ENCODE data around the gene TLE5. TPM values are rescaled to one million over a fixed set of nuclear protein-coding genes. Genes with fewer than 3 reads are reported as not detected.

TLE5 gene
- total RNA-seq, 6 donors from 2014 or later = 324 to 781 (median 471) TPM

DNA sequence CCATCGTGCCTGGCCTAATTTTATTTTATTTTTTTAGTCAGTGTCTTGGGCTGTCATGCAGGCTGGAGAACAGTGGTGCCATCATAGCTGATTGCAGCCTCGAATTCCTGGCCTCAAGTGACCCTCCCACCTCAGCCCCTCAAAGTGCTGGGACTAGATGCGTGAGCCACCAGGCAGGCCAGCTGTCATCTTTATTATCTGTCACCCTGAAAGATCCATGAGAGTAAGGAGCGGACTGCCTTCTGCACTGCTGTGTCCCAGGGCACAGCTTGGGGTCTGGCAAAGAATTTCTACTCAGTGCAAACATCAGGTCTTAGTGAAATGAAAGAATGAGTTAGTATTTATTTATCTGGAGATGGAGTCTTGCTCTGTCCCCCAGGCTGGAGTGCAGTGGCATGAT, 9.5 kb upstream of the TLE5 start:
- 74 to 77% methylated on average over 4 of the region's 4 CpGs for WGBS, 2 donors
- Histone ChIP-seq H3K9me3 (no peaks in the 10 kb centered on the region), H3K36me3 (no peaks in the 10 kb centered on the region), H3K4me1 (peaks cover 4 to 11% (median 7%) of the 10 kb centered on the region in 4 donors), H3K4me3 (no peak overlapping the region), H3K27me3 (no peaks in the 10 kb centered on the region), H3K27ac (no peak overlapping the region)
- DNase-seq (no peak), ATAC-seq (ENCODE audit: low FRiP score in 2 of 2) (no peak)
- TF ChIP-seq EP300 (IDR thresholded peaks at IDR 0.05) (no peak), POLR2AphosphoS5 (IDR thresholded peaks at IDR 0.05) (no peak), POLR2A (IDR thresholded peaks at IDR 0.05) (no peak)
- TF ChIP-seq, protein P1, sequence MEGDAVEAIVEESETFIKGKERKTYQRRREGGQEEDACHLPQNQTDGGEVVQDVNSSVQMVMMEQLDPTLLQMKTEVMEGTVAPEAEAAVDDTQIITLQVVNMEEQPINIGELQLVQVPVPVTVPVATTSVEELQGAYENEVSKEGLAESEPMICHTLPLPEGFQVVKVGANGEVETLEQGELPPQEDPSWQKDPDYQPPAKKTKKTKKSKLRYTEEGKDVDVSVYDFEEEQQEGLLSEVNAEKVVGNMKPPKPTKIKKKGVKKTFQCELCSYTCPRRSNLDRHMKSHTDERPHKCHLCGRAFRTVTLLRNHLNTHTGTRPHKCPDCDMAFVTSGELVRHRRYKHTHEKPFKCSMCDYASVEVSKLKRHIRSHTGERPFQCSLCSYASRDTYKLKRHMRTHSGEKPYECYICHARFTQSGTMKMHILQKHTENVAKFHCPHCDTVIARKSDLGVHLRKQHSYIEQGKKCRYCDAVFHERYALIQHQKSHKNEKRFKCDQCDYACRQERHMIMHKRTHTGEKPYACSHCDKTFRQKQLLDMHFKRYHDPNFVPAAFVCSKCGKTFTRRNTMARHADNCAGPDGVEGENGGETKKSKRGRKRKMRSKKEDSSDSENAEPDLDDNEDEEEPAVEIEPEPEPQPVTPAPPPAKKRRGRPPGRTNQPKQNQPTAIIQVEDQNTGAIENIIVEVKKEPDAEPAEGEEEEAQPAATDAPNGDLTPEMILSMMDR (IDR thresholded peaks at IDR 0.05) = no peak

DNA sequence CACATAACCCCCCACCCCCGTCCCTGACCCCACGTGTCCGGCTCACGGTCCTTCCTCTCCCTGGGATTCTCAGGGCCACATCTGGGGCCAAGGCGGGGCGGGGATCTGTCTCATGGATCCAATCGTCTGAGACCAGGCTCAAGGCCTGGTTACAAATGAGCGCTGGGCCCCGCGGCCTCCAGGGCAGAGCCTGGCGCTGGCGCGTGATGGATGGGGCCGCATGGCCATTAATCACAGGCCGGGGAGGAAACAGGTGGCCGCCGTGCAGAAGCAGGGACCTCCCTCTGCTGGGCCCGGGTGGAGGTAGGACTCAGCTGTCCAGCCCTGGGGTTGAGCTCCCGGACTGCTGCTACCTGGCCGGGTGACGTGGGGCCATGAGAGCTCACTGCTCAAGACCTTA, 5.8 kb upstream of the TLE5 start:
- no peak for TF ChIP-seq POLR2A (IDR thresholded peaks at IDR 0.05)
- TF ChIP-seq, protein P1 (IDR thresholded peaks at IDR 0.05) = no peak
- no peak for TF ChIP-seq POLR2AphosphoS5 (IDR thresholded peaks at IDR 0.05)
- TF ChIP-seq EP300 (IDR thresholded peaks at IDR 0.05) = no peak
- no peak overlapping the region for H3K4me3 ChIP-seq
- no peaks in the 10 kb centered on the region for H3K36me3 ChIP-seq
- peaks cover 10 to 24% (median 19%) of the 10 kb centered on the region in 4 donors for H3K4me1 ChIP-seq
- no peaks in the 10 kb centered on the region for H3K27me3 ChIP-seq
- H3K9me3 ChIP-seq = no peaks in the 10 kb centered on the region
- DNase-seq (no peak), ATAC-seq (ENCODE audit: low FRiP score in 2 of 2) (no peak)
- no peak overlapping the region for H3K27ac ChIP-seq
- WGBS, 2 donors = 65 to 67% methylated on average over 9 to 16 of the region's 21 CpGs

DNA sequence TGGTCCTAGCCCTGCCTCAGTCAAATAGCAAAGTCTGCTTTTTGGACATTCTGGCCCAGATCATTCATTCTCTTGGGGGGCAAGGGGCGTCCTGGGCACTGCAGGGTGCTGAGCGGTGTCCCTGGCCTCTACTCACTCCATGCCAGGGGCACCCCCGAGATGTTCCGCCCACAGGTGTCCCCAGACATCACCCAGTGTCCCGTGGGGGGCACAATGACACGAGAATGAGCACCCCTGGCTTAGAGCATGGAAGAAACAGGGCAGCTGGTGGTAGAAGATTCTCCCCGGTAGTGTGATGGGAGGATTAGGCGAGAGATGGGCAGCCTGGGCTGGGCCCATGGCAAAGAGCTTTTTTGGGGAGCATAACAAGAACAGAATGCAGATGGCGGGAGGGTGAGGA, 5.3 kb upstream of the TLE5 start:
- no peak for TF ChIP-seq POLR2AphosphoS5 (IDR thresholded peaks at IDR 0.05)
- TF ChIP-seq EP300 (IDR thresholded peaks at IDR 0.05) = no peak
- TF ChIP-seq, protein P1 (IDR thresholded peaks at IDR 0.05) = no peak
- no peak for TF ChIP-seq POLR2A (IDR thresholded peaks at IDR 0.05)
- DNase-seq (no peak), ATAC-seq (ENCODE audit: low FRiP score in 2 of 2) (no peak)
- Histone ChIP-seq H3K36me3 (no peaks in the 10 kb centered on the region), H3K4me3 (no peak overlapping the region), H3K9me3 (no peaks in the 10 kb centered on the region), H3K27ac (no peak overlapping the region), H3K27me3 (no peaks in the 10 kb centered on the region), H3K4me1 (peaks cover 15 to 29% (median 24%) of the 10 kb centered on the region in 4 donors)
- WGBS, 2 donors = 93 to 94% methylated on average over 9 of the region's 9 CpGs

DNA sequence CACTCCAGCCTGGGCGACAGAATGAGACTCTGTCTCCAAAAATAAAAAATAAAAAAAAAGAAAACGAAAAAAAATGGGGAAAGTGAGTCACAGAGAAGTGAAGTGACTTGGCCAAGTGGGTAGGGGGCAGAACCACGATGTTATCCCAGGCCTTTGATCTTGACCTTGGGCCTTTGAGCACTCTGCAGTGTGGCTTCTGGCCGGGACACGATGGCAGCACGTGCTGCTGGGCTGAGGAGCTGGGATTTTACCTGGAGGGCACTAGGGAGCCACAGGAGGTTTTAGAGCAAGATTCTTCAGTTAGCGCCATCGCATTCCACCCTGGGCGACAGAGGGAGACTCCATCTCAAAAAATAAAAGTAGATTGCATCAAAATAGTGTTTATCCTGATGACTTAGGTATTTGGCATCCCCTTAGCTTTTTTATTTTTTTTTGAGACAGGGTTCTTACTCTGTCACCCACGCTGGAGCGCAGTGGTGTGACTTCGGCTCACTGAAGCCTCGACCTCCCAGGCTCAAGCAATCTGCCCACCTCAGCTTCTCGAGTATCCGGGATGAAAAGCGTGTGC, 4.3 kb upstream of the TLE5 start:
- Histone ChIP-seq H3K4me1 (peaks cover 15 to 30% (median 24%) of the 10 kb centered on the region in 4 donors), H3K27ac (no peak overlapping the region), H3K27me3 (no peaks in the 10 kb centered on the region), H3K4me3 (no peak overlapping the region), H3K36me3 (no peaks in the 10 kb centered on the region), H3K9me3 (no peaks in the 10 kb centered on the region)
- DNase-seq = no peak
- 92 to 95% methylated on average over 16 of the region's 16 CpGs for WGBS, 2 donors
- ATAC-seq (ENCODE audit: low FRiP score in 2 of 2) = no peak
- TF ChIP-seq POLR2AphosphoS5 (IDR thresholded peaks at IDR 0.05) (no peak), EP300 (IDR thresholded peaks at IDR 0.05) (no peak), POLR2A (IDR thresholded peaks at IDR 0.05) (no peak)
- TF ChIP-seq, protein P1 (IDR thresholded peaks at IDR 0.05) = no peak

Data from upper lobe of left lung (tissue), 6 donors.